Ishikawa (cell line): Measurements from ENCODE around the gene SCFD1.

ENCODE experiments used
- EGR1 ChIP-seq: IDR thresholded peaks from 2 replicates; pipeline ENCODE4 v1.6.1; 2012
- NFIC ChIP-seq: IDR thresholded peaks from 2 replicates; pipeline ENCODE4 v1.6.1; 2012
- RAD21 ChIP-seq: IDR thresholded peaks from 2 replicates; pipeline ENCODE4 v1.6.1; 2012; ENCODE audit warnings: low read depth
- TCF12 ChIP-seq: IDR thresholded peaks from 2 replicates; pipeline ENCODE4 v1.6.1; 2012; ENCODE audit warnings: low read depth
- TF ChIP-seq, protein P1 (sequence below): IDR thresholded peaks from 2 replicates; pipeline ENCODE4 v1.6.1; 2012; ENCODE audit warnings: low read depth, mild to moderate bottlenecking

DNA sequence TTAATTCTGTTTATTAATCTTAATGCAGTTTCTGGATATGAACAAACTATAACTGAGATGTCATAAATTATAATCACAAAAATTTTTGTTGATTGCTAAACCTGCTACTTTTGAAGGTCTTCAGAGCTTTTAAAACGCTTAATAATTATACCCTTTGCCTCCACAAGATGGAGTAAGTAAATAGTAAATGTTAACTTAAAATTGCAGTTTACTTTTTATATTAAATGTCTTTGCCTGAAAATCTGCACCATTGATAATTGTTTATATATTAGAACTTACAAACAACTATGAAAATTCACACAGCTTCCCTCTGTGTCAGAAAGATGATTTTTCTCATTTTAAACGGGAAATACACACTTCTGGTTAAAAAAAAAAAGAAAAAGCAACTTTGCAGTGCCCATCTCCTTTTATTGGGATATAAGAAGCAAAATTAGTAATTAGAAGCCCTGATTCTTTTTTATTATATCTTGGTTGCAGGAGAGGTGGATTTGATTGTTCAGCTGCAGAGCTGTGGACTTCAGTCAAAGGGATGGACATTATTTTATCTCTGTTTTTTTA is 35.6 kb downstream of the SCFD1 start:
- no peak for TF ChIP-seq EGR1
- TF ChIP-seq RAD21: no peak
- TF ChIP-seq TCF12: no peak
- TF ChIP-seq, protein P1, sequence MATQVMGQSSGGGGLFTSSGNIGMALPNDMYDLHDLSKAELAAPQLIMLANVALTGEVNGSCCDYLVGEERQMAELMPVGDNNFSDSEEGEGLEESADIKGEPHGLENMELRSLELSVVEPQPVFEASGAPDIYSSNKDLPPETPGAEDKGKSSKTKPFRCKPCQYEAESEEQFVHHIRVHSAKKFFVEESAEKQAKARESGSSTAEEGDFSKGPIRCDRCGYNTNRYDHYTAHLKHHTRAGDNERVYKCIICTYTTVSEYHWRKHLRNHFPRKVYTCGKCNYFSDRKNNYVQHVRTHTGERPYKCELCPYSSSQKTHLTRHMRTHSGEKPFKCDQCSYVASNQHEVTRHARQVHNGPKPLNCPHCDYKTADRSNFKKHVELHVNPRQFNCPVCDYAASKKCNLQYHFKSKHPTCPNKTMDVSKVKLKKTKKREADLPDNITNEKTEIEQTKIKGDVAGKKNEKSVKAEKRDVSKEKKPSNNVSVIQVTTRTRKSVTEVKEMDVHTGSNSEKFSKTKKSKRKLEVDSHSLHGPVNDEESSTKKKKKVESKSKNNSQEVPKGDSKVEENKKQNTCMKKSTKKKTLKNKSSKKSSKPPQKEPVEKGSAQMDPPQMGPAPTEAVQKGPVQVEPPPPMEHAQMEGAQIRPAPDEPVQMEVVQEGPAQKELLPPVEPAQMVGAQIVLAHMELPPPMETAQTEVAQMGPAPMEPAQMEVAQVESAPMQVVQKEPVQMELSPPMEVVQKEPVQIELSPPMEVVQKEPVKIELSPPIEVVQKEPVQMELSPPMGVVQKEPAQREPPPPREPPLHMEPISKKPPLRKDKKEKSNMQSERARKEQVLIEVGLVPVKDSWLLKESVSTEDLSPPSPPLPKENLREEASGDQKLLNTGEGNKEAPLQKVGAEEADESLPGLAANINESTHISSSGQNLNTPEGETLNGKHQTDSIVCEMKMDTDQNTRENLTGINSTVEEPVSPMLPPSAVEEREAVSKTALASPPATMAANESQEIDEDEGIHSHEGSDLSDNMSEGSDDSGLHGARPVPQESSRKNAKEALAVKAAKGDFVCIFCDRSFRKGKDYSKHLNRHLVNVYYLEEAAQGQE: no peak
- TF ChIP-seq NFIC: no peak
